A673 (cell line): ENCODE results near the gene MSH3. TPM values are rescaled to one million over a fixed set of nuclear protein-coding genes. Genes with fewer than 3 reads are reported as not detected.
"Not testable (repeated sequence)": the region's sequence is repeated elsewhere in the genome, so short reads cannot be mapped to it uniquely, and the experiment has no call there.

Experiments
- BruUV-seq: library from RNA; stranded (reverse); fragments of 400-500 nt; replicated peaks from 2 replicates; lab custom pipeline; 2021; lab: Mats Ljungman, UMichigan
- CTCF ChIA-PET: fragments of 300-600 bp; sonication (Branson Sonifier 250); formaldehyde crosslinking; loops from one replicate; lab custom pipeline; 2022; ENCODE audit warnings: antibody characterized with exemption; lab: Charles Lee
- POLR2A ChIA-PET: fragments of 300-600 bp; sonication (Branson Sonifier 250); formaldehyde crosslinking; loops from one replicate; lab custom pipeline; 2022; ENCODE audit warnings: antibody characterized with exemption; ENCODE audit not compliant: low non-redundant PET; lab: Charles Lee
- DNase-seq: peaks from one replicate; pipeline ENCODE4 v3.0.0-alpha.2; 2015; ENCODE audit warnings: low spot score
- H3K27ac ChIP-seq: fragments of 200-600 bp; sonication (generic); 2 replicates; pipeline ENCODE4 v1.5.1; 2016; ENCODE audit warnings: mixed run types, low read depth, mild to moderate bottlenecking, mixed read lengths, antibody characterized with exemption, low read length; ENCODE audit not compliant: poor library complexity, severe bottlenecking
- H3K27me3 ChIP-seq: fragments of 200-600 bp; sonication (generic); replicated peaks from 2 replicates; pipeline ENCODE4 v1.6.1; 2017; ENCODE audit warnings: mixed run types, low read depth, mild to moderate bottlenecking, mixed read lengths, antibody characterized with exemption, low read length; ENCODE audit not compliant: insufficient read depth, poor library complexity
- H3K36me3 ChIP-seq: fragments of 200-600 bp; sonication (generic); 2 replicates; pipeline ENCODE4 v1.6.1; 2016; ENCODE audit warnings: mixed run types, mild to moderate bottlenecking, mixed read lengths, antibody characterized with exemption, low read length; ENCODE audit not compliant: insufficient read depth, poor library complexity, severe bottlenecking
- H3K4me1 ChIP-seq: fragments of 200-600 bp; sonication (generic); 2 replicates; pipeline ENCODE4 v1.6.1; 2017; ENCODE audit warnings: mixed run types, mild to moderate bottlenecking, mixed read lengths, antibody characterized with exemption, low read length; ENCODE audit not compliant: insufficient read depth, poor library complexity, severe bottlenecking
- H3K4me3 ChIP-seq: fragments of 200-600 bp; sonication (generic); 2 replicates; pipeline ENCODE4 v1.5.1; 2016; ENCODE audit warnings: low read depth, mixed run types, mild to moderate bottlenecking, mixed read lengths, low read length; ENCODE audit not compliant: poor library complexity, severe bottlenecking
- H3K9me3 ChIP-seq: fragments of 200-600 bp; sonication (generic); 2 replicates; pipeline ENCODE4 v1.6.1; 2016; ENCODE audit warnings: mixed run types, low read depth, mild to moderate bottlenecking, mixed read lengths, antibody characterized with exemption, low read length; ENCODE audit not compliant: poor library complexity, severe bottlenecking
- CTCF ChIP-seq: fragments of 300-800, 200-600 bp; sonication (generic); conservative IDR thresholded peaks from 2 replicates; pipeline ENCODE4 v1.5.1; 2017; ENCODE audit warnings: low read depth, mild to moderate bottlenecking, antibody characterized with exemption, low read length, moderate library complexity, mixed read lengths
- EZH2 ChIP-seq: fragments of 200-600 bp; sonication (generic); IDR thresholded peaks from 2 replicates; pipeline ENCODE4 v1.6.1; 2017; ENCODE audit warnings: borderline replicate concordance, low read depth, mild to moderate bottlenecking, mixed read lengths, antibody characterized with exemption, low read length; ENCODE audit not compliant: poor library complexity, severe bottlenecking
- intact Hi-C: fragments of 100-400 bp; cut with micrococcal nuclease; formaldehyde crosslinking; loops from one replicate; pipeline ENCODE4 v1.10.0; 2022; ENCODE audit not compliant: unreplicated experiment
- total RNA-seq: library from RNA; stranded (reverse); gene quantifications from 2 replicates; pipeline ENCODE4 v1.2.3, GENCODE V29; 2021

MSH3 gene
- total RNA-seq, 1 experiment from 2014 or later, result 16.2 TPM

- Histone ChIP-seq H3K27me3 (no peaks in the 10 kb centered on the region), H3K4me3 (no peak overlapping the region), H3K9me3 (no peaks in the 10 kb centered on the region), H3K36me3 (no peaks in the 10 kb centered on the region), H3K4me1 (no peaks in the 10 kb centered on the region), H3K27ac (no peak overlapping the region)
- intact Hi-C loops, result no loop called here
- no peak for DNase-seq
- ChIA-PET CTCF (no interaction called here), POLR2A (no interaction called here)
- BruUV-seq, result no TSS peak
- no peak for TF ChIP-seq CTCF
- TF ChIP-seq EZH2, result no peak
Observed at GRCh38 chr5:80784451-80784850, 130.0 kb downstream of the MSH3 start.

GRCh38 chr5:80789319-80790016 is 135.0 kb downstream of the MSH3 start:
- H3K4me1 ChIP-seq, H3K4me3 ChIP-seq, CTCF ChIA-PET, H3K27me3 ChIP-seq, H3K36me3 ChIP-seq, BruUV-seq, DNase-seq, H3K9me3 ChIP-seq, H3K27ac ChIP-seq, intact Hi-C loops, POLR2A ChIA-PET: not testable (repeated sequence)

GRCh38 chr5:80790698-80791097 is 136.2 kb downstream of the MSH3 start:
- intact Hi-C loops, result no loop called here
- ChIA-PET POLR2A (no interaction called here), CTCF (no interaction called here)
- BruUV-seq, result no TSS peak
- no peak for DNase-seq
- H3K4me1 ChIP-seq, result no peaks in the 10 kb centered on the region
- H3K9me3 ChIP-seq, result no peaks in the 10 kb centered on the region
- H3K27me3 ChIP-seq, result no peaks in the 10 kb centered on the region
- H3K36me3 ChIP-seq, result peaks cover 3% of the 10 kb centered on the region
- H3K4me3 ChIP-seq, result no peak overlapping the region
- TF ChIP-seq CTCF (no peak), EZH2 (no peak)
- H3K27ac ChIP-seq, result no peak overlapping the region

- Histone ChIP-seq H3K9me3 (no peaks in the 10 kb centered on the region), H3K27me3 (no peaks in the 10 kb centered on the region), H3K36me3 (peaks cover 3% of the 10 kb centered on the region), H3K27ac (no peak overlapping the region), H3K4me3 (no peak overlapping the region), H3K4me1 (no peaks in the 10 kb centered on the region)
- no peak for DNase-seq
- no TSS peak for BruUV-seq
- ChIA-PET CTCF (no interaction called here), POLR2A (interaction anchor here (0.6 kb wide), 1 partner anchor 55 kb away, joined by 3 read pairs; no protein-coding TSS in a partner anchor)
- intact Hi-C loops, result no loop called here
- TF ChIP-seq EZH2 (no peak), CTCF (no peak)
Observed at GRCh38 chr5:80793354-80793753, 138.9 kb downstream of the MSH3 start.
